Measurements from ENCODE around the gene ANP32A.

Gene ANP32A

GRCh38 chr15:68816795-68817303, 3.8 kb downstream of the ANP32A start:
- peak; percentile 62 for DNase-seq (ENCODE audit: low read depth)
- no peak for TF ChIP-seq CTCF (conservative IDR thresholded peaks at IDR 0.05; ENCODE audit: control insufficient read depth, insufficient read depth, low read depth, low read length)

GRCh38 chr15:68816158-68816557, 4.5 kb downstream of the ANP32A start:
- DNase-seq (ENCODE audit: low read depth): no peak
- no peak for TF ChIP-seq CTCF (conservative IDR thresholded peaks at IDR 0.05; ENCODE audit: control insufficient read depth, insufficient read depth, low read depth, low read length)
- no peak overlapping the region for H3K4me3 ChIP-seq (ENCODE audit: control insufficient read depth, low read depth, low read length)

More at GRCh38 chr15:68816795-68817303, 3.8 kb downstream of the ANP32A start:
- H3K4me3 ChIP-seq (ENCODE audit: control insufficient read depth, low read depth, low read length): peak overlapping the region; percentile 89

GRCh38 chr15:68815598-68815997, 5.1 kb downstream of the ANP32A start:
- no peak for TF ChIP-seq CTCF (conservative IDR thresholded peaks at IDR 0.05; ENCODE audit: control insufficient read depth, insufficient read depth, low read depth, low read length)
- DNase-seq (ENCODE audit: low read depth): peak; percentile 58
- no peak overlapping the region for H3K4me3 ChIP-seq (ENCODE audit: control insufficient read depth, low read depth, low read length)

DNA sequence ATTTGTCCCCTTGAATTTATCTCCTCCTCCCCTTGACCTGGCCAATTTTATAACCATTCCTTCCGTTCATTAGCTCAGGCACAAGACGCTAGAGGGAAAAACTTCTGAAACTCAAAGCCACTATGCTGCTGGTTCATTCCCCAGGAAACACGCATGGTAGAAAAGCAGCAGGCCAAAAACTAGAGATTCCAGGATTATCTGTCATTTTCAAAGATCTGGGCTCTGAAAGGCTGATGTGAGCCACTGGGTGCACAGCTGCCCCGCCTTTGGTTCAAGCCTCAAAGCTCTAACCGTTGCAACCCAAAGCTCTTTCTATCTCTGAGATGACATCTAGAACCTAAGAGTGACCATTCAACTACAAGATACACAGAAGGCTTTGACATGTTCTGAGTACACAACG, 6.1 kb downstream of the ANP32A start:
- H3K4me3 ChIP-seq (ENCODE audit: control insufficient read depth, low read depth, low read length): no peak overlapping the region
- no peak for TF ChIP-seq CTCF (conservative IDR thresholded peaks at IDR 0.05; ENCODE audit: control insufficient read depth, insufficient read depth, low read depth, low read length)
- DNase-seq (ENCODE audit: low read depth): no peak

GRCh38 chr15:68812597-68813431, 7.9 kb downstream of the ANP32A start:
- no peak for TF ChIP-seq CTCF (conservative IDR thresholded peaks at IDR 0.05; ENCODE audit: control insufficient read depth, insufficient read depth, low read depth, low read length)
- H3K4me3 ChIP-seq (ENCODE audit: control insufficient read depth, low read depth, low read length): no peak overlapping the region
- DNase-seq (ENCODE audit: low read depth): no peak

DNA sequence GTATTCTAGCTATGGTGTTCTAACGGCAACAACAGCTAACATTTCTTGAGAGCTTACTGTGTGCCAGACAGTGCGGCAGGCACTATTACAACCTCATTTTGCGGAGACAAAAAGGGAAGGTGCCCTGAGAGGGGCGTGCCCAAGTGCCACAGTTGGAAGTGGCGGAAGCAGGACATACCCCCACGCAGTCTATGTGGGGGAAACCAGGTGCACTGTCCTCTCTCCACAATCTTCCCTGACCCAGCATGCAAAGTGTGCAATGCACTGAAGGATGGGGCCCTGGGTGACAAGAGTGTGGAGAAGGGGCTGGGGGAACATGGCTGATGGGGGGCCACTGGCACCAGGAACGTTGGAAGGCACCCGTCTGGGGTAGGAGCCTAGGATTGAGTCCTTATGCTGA, 8.6 kb downstream of the ANP32A start:
- no peak for DNase-seq (ENCODE audit: low read depth)
- H3K4me3 ChIP-seq (ENCODE audit: control insufficient read depth, low read depth, low read length): no peak overlapping the region
- no peak for TF ChIP-seq CTCF (conservative IDR thresholded peaks at IDR 0.05; ENCODE audit: control insufficient read depth, insufficient read depth, low read depth, low read length)

Measured in fibroblast of mammary gland (primary cell).